NCI-H1105 treated with DMSO at 0.1 percent for 48 hours (cell line): ENCODE measurements around the gene TRIM8.

ENCODE experiments used
- DNase-seq: peaks from one replicate; lab custom pipeline; 2025; lab: John Stamatoyannopoulos, UW

Gene TRIM8

DNA sequence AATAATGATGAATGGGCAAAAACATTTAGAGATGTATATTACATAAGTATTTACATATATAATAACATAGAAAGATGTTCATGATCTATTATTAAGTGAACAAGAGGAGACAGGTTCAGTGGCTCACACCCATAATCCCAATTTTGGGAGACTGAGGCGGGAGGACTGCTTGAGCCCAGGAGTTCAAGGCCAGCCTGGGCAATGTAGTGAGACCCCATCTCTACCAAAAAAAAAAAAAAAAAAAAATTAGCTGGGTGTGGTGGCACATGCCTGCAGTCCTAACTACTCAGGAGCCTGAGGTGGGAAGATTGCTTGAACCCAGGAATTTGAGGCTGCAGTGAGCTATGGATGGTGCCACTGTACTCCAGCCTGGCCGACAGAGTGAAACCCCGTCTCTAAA lies 57.5 kb downstream of the TRIM8 start:
- no peak for DNase-seq

DNA sequence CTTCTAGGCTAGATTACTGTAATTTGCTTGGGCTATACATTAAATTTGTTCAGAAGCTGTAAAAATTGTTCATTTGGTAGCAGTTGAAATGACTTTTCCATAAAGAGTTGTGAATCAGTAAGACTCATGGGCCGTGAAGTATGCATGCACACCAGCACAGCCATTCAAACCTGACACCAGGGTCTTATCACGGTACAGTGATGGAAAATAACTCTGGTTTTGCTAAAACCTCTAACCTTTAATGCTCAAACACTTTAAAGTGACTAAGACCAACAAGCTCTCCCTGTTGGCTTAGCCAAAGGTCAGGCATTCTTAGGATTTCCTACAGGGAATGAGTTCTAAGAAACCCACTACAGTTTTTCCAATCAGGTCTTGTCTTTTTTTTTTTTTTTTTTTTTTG lies 58.5 kb downstream of the TRIM8 start:
- DNase-seq = no peak

DNA sequence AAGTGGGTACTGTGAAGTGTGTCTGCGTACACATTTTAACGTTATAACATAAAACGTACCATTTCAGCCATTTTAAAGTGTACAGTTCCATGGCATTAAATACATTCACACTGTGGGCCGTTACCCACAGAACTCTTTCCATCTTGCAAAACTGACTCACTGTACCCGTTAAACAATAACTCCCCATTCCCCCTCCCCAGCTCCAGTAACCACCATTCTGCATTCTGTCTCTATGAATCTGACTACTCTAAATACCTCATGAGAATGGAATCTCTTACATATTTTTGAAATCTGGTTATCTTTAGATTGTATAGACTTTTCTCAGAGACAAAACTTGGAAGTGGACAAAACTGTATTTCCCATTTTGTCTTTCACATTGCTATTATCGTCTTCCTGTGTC lies 60.6 kb downstream of the TRIM8 start:
- no peak for DNase-seq

DNA sequence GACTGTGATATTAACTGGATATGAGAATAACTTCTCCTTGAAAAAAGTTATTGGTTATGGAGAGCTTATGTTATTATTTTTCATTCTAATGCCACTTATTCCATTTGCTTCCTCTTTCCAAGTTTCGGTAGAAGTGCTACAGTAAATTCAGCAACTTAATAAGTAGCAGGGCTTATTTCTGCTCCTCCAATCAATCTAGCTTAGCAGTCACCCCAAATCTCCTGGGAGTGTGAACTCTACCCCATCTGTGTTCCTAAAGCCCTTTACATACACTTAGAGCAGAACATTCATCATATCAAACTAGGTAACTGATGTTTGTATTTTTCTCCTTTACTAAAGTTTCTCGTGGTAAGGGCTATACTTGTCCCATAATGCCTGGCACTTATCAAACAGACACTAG lies 61.3 kb downstream of the TRIM8 start:
- no peak for DNase-seq
